Stimulated activated naive CD8-positive, alpha-beta T cell treated with anti-CD3 and anti-CD28 coated beads, Interleukin-15, Interleukin-2, amounts not matched to agents 100 ng/mL and 50 ng/mL, for 24 hours (primary cell): ENCODE results near the gene SERPINA3.
"Not testable (repeated sequence)": the region's sequence is repeated elsewhere in the genome, so short reads cannot be mapped to it uniquely, and the experiment has no call there.

Experiments
- H3K27ac Mint-ChIP-seq: one replicate; pipeline ENCODE4 v1.8.0; 2021; ENCODE audit warnings: mild to moderate bottlenecking, mixed read lengths
- H3K27me3 Mint-ChIP-seq: one replicate; pipeline ENCODE4 v1.8.0; 2021; ENCODE audit warnings: mixed read lengths
- H3K36me3 Mint-ChIP-seq: one replicate; pipeline ENCODE4 v1.8.0; 2021; ENCODE audit warnings: low read depth, mixed read lengths
- H3K4me1 Mint-ChIP-seq: one replicate; pipeline ENCODE4 v1.8.0; 2021; ENCODE audit warnings: low read depth, mixed read lengths
- H3K4me3 Mint-ChIP-seq: one replicate; pipeline ENCODE4 v1.8.0; 2021; ENCODE audit warnings: mild to moderate bottlenecking, mixed read lengths
- H3K9me3 Mint-ChIP-seq: one replicate; pipeline ENCODE4 v1.8.0; 2021; ENCODE audit warnings: mixed read lengths

SERPINA3 gene

GRCh38 chr14:94630396-94630795, 18.2 kb downstream of the SERPINA3 start:
- Mint-ChIP-seq H3K27me3 (peaks cover 14% of the 10 kb centered on the region), H3K9me3 (no peaks in the 10 kb centered on the region), H3K36me3 (no peaks in the 10 kb centered on the region), H3K27ac (no peak overlapping the region), H3K4me3 (no peak overlapping the region), H3K4me1 (no peaks in the 10 kb centered on the region)

GRCh38 chr14:94631050-94631449, 18.9 kb downstream of the SERPINA3 start:
- Mint-ChIP-seq H3K4me1 (no peaks in the 10 kb centered on the region), H3K27me3 (peaks cover 14% of the 10 kb centered on the region), H3K9me3 (no peaks in the 10 kb centered on the region), H3K27ac (no peak overlapping the region), H3K4me3 (no peak overlapping the region), H3K36me3 (no peaks in the 10 kb centered on the region)

GRCh38 chr14:94631536-94632304, 19.5 kb downstream of the SERPINA3 start:
- Mint-ChIP-seq H3K27me3 (peaks cover 14% of the 10 kb centered on the region), H3K4me3 (no peak overlapping the region), H3K9me3 (no peaks in the 10 kb centered on the region), H3K4me1 (no peaks in the 10 kb centered on the region), H3K27ac (no peak overlapping the region), H3K36me3 (no peaks in the 10 kb centered on the region)

- H3K4me3 Mint-ChIP-seq: no peak overlapping the region
These were observed 20.1 kb downstream of the SERPINA3 start for GRCh38 chr14:94632305-94632590.

GRCh38 chr14:94633121-94633520, 20.9 kb downstream of the SERPINA3 start:
- Mint-ChIP-seq H3K27me3 (peaks cover 14% of the 10 kb centered on the region), H3K36me3 (no peaks in the 10 kb centered on the region), H3K4me1 (no peaks in the 10 kb centered on the region), H3K4me3 (no peak overlapping the region), H3K27ac (no peak overlapping the region), H3K9me3 (no peaks in the 10 kb centered on the region)

More at GRCh38 chr14:94632305-94632590, 20.1 kb downstream of the SERPINA3 start:
- Mint-ChIP-seq H3K36me3 (no peaks in the 10 kb centered on the region), H3K4me1 (no peaks in the 10 kb centered on the region), H3K9me3 (no peaks in the 10 kb centered on the region), H3K27ac (no peak overlapping the region), H3K27me3 (peaks cover 14% of the 10 kb centered on the region)

GRCh38 chr14:94635154-94635553, 23.0 kb downstream of the SERPINA3 start:
- Mint-ChIP-seq H3K36me3 (no peaks in the 10 kb centered on the region), H3K9me3 (no peaks in the 10 kb centered on the region), H3K4me3 (no peak overlapping the region), H3K27ac (no peak overlapping the region), H3K27me3 (peaks cover 4% of the 10 kb centered on the region), H3K4me1 (no peaks in the 10 kb centered on the region)

GRCh38 chr14:94636744-94637412, 24.7 kb downstream of the SERPINA3 start:
- H3K27ac Mint-ChIP-seq: no peak overlapping the region
- H3K36me3 Mint-ChIP-seq: no peaks in the 10 kb centered on the region
- H3K4me1 Mint-ChIP-seq: no peaks in the 10 kb centered on the region
- H3K27me3 Mint-ChIP-seq: no peaks in the 10 kb centered on the region
- no peak overlapping the region for H3K4me3 Mint-ChIP-seq
- H3K9me3 Mint-ChIP-seq: no peaks in the 10 kb centered on the region

- H3K27ac Mint-ChIP-seq, H3K4me1 Mint-ChIP-seq, H3K9me3 Mint-ChIP-seq, H3K4me3 Mint-ChIP-seq, H3K27me3 Mint-ChIP-seq, H3K36me3 Mint-ChIP-seq: not testable (repeated sequence)
These were observed 25.6 kb downstream of the SERPINA3 start for GRCh38 chr14:94637814-94638213.

- Mint-ChIP-seq H3K27ac (no peak overlapping the region), H3K4me3 (no peak overlapping the region), H3K4me1 (no peaks in the 10 kb centered on the region), H3K36me3 (no peaks in the 10 kb centered on the region), H3K9me3 (no peaks in the 10 kb centered on the region), H3K27me3 (no peaks in the 10 kb centered on the region)
These were observed 26.1 kb downstream of the SERPINA3 start for GRCh38 chr14:94638339-94638738.

- H3K4me1 Mint-ChIP-seq: no peaks in the 10 kb centered on the region
- H3K9me3 Mint-ChIP-seq: no peaks in the 10 kb centered on the region
- H3K27me3 Mint-ChIP-seq: no peaks in the 10 kb centered on the region
- no peaks in the 10 kb centered on the region for H3K36me3 Mint-ChIP-seq
- H3K4me3 Mint-ChIP-seq: no peak overlapping the region
- no peak overlapping the region for H3K27ac Mint-ChIP-seq
These were observed 27.0 kb downstream of the SERPINA3 start for GRCh38 chr14:94638961-94639817.

- H3K36me3 Mint-ChIP-seq: no peaks in the 10 kb centered on the region
- H3K9me3 Mint-ChIP-seq: peaks cover 6% of the 10 kb centered on the region
- no peak overlapping the region for H3K4me3 Mint-ChIP-seq
- H3K27ac Mint-ChIP-seq: no peak overlapping the region
- peaks cover 6% of the 10 kb centered on the region for H3K27me3 Mint-ChIP-seq
- no peaks in the 10 kb centered on the region for H3K4me1 Mint-ChIP-seq
These were observed 28.8 kb downstream of the SERPINA3 start for GRCh38 chr14:94640721-94641631.

GRCh38 chr14:94641632-94641955, 29.4 kb downstream of the SERPINA3 start:
- Mint-ChIP-seq H3K27me3 (peaks cover 8% of the 10 kb centered on the region), H3K4me1 (no peaks in the 10 kb centered on the region), H3K27ac (no peak overlapping the region), H3K4me3 (no peak overlapping the region), H3K36me3 (no peaks in the 10 kb centered on the region), H3K9me3 (peaks cover 8% of the 10 kb centered on the region)

GRCh38 chr14:94643316-94644101, 31.3 kb downstream of the SERPINA3 start:
- no peak overlapping the region for H3K27ac Mint-ChIP-seq

GRCh38 chr14:94644102-94644535, 31.9 kb downstream of the SERPINA3 start:
- Mint-ChIP-seq H3K4me1 (no peaks in the 10 kb centered on the region), H3K27ac (no peak overlapping the region), H3K9me3 (peaks cover 8% of the 10 kb centered on the region), H3K4me3 (no peak overlapping the region), H3K27me3 (peaks cover 8% of the 10 kb centered on the region), H3K36me3 (no peaks in the 10 kb centered on the region)

More at GRCh38 chr14:94643316-94644101, 31.3 kb downstream of the SERPINA3 start:
- H3K27me3 Mint-ChIP-seq: peaks cover 8% of the 10 kb centered on the region
- H3K36me3 Mint-ChIP-seq: no peaks in the 10 kb centered on the region
- no peaks in the 10 kb centered on the region for H3K4me1 Mint-ChIP-seq
- H3K9me3 Mint-ChIP-seq: peaks cover 8% of the 10 kb centered on the region
- H3K4me3 Mint-ChIP-seq: no peak overlapping the region
